Measurements from ENCODE around the gene TSHZ3. TPM values are rescaled to one million over a fixed set of nuclear protein-coding genes. Genes with fewer than 3 reads are reported as not detected.

The TSHZ3 gene
- total and polyA plus RNA-seq, 2 of the 13 experiments (the other 11 are each of a cell fraction or from before 2014, with no cell fraction given) = not detected

DNA sequence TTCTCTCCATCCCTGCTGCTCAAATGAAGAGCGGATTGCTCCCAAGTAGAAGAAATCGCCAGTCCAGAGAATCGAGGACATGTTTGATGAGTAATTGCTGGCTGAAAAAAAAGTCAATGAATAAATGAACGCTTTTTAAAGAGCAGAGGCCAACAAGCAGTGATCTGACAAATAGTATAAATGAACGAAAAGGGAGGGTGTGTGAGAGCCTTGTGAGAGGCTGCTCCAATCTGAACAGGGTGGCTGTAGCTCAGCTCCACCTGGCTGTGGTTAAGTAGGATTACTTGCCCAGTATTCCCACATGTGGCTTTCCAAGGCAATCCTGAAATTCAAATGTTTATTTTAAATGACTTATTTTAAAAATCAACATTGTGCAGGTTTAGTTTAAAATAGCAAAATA, 117.1 kb downstream of the TSHZ3 start (continued):
- TF ChIP-seq, protein P1, sequence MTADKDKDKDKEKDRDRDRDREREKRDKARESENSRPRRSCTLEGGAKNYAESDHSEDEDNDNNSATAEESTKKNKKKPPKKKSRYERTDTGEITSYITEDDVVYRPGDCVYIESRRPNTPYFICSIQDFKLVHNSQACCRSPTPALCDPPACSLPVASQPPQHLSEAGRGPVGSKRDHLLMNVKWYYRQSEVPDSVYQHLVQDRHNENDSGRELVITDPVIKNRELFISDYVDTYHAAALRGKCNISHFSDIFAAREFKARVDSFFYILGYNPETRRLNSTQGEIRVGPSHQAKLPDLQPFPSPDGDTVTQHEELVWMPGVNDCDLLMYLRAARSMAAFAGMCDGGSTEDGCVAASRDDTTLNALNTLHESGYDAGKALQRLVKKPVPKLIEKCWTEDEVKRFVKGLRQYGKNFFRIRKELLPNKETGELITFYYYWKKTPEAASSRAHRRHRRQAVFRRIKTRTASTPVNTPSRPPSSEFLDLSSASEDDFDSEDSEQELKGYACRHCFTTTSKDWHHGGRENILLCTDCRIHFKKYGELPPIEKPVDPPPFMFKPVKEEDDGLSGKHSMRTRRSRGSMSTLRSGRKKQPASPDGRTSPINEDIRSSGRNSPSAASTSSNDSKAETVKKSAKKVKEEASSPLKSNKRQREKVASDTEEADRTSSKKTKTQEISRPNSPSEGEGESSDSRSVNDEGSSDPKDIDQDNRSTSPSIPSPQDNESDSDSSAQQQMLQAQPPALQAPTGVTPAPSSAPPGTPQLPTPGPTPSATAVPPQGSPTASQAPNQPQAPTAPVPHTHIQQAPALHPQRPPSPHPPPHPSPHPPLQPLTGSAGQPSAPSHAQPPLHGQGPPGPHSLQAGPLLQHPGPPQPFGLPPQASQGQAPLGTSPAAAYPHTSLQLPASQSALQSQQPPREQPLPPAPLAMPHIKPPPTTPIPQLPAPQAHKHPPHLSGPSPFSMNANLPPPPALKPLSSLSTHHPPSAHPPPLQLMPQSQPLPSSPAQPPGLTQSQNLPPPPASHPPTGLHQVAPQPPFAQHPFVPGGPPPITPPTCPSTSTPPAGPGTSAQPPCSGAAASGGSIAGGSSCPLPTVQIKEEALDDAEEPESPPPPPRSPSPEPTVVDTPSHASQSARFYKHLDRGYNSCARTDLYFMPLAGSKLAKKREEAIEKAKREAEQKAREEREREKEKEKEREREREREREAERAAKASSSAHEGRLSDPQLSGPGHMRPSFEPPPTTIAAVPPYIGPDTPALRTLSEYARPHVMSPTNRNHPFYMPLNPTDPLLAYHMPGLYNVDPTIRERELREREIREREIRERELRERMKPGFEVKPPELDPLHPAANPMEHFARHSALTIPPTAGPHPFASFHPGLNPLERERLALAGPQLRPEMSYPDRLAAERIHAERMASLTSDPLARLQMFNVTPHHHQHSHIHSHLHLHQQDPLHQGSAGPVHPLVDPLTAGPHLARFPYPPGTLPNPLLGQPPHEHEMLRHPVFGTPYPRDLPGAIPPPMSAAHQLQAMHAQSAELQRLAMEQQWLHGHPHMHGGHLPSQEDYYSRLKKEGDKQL (CRISPR knock-in tag; IDR thresholded peaks at IDR 0.05; ENCODE audit: low read depth) = no peak
- no peak for TF ChIP-seq GLI4 (CRISPR knock-in tag; IDR thresholded peaks at IDR 0.05; ENCODE audit: borderline replicate concordance)
- TF ChIP-seq, protein P2, sequence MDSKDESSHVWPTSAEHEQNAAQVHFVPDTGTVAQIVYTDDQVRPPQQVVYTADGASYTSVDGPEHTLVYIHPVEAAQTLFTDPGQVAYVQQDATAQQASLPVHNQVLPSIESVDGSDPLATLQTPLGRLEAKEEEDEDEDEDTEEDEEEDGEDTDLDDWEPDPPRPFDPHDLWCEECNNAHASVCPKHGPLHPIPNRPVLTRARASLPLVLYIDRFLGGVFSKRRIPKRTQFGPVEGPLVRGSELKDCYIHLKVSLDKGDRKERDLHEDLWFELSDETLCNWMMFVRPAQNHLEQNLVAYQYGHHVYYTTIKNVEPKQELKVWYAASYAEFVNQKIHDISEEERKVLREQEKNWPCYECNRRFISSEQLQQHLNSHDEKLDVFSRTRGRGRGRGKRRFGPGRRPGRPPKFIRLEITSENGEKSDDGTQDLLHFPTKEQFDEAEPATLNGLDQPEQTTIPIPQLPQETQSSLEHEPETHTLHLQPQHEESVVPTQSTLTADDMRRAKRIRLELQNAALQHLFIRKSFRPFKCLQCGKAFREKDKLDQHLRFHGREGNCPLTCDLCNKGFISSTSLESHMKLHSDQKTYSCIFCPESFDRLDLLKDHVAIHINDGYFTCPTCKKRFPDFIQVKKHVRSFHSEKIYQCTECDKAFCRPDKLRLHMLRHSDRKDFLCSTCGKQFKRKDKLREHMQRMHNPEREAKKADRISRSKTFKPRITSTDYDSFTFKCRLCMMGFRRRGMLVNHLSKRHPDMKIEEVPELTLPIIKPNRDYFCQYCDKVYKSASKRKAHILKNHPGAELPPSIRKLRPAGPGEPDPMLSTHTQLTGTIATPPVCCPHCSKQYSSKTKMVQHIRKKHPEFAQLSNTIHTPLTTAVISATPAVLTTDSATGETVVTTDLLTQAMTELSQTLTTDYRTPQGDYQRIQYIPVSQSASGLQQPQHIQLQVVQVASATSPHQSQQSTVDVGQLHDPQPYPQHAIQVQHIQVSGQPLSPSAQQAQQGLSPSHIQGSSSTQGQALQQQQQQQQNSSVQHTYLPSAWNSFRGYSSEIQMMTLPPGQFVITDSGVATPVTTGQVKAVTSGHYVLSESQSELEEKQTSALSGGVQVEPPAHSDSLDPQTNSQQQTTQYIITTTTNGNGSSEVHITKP (CRISPR knock-in tag; IDR thresholded peaks at IDR 0.05; ENCODE audit: low read depth) = no peak
- no peak for TF ChIP-seq ZNF670 (CRISPR knock-in tag; IDR thresholded peaks at IDR 0.05; ENCODE audit: borderline replicate concordance)
- TF ChIP-seq STAT5B (CRISPR knock-in tag; IDR thresholded peaks at IDR 0.05) = no peak
- TF ChIP-seq SOX13 (IDR thresholded peaks at IDR 0.05) = no peak
- no peak for TF ChIP-seq SOX13 (CRISPR knock-in tag; conservative IDR thresholded peaks at IDR 0.05 in 1 of 2, IDR thresholded peaks at IDR 0.05 in 1 of 2)
- TF ChIP-seq CEBPB (IDR thresholded peaks at IDR 0.05; ENCODE audit: borderline replicate concordance, low read depth, low read length) = no peak
- no peak for TF ChIP-seq ZFX (CRISPR knock-in tag; IDR thresholded peaks at IDR 0.05; ENCODE audit: low read depth)

All from HepG2 (cell line).